Activated CD8-positive, alpha-beta memory T cell treated with anti-CD3 and anti-CD28 coated beads, Interleukin-2, amount 10 ng/mL, durations not matched to agents 7 days and 5 days (primary cell): ENCODE data around the gene TMEM134. TPM values are rescaled to one million over a fixed set of nuclear protein-coding genes. Genes with fewer than 3 reads are reported as not detected.

ENCODE experiments used
- ATAC-seq: fragments of 150-1000 bp; cut with Tn5 transposase; one replicate; pipeline ENCODE4 v1.10.0; 2021; ENCODE audit warnings: moderate library complexity
- CTCF ChIA-PET: fragments of 350-600 bp; sonication (Branson Sonifier 250); formaldehyde crosslinking; loops from one replicate; lab custom pipeline; 2021; ENCODE audit warnings: antibody characterized with exemption; lab: Charles Lee
- DNase-seq: peaks from one replicate; pipeline ENCODE4 v3.0.0-alpha.2; 2020
- H3K27ac Mint-ChIP-seq: one replicate; pipeline ENCODE4 v1.8.0; 2021; ENCODE audit warnings: mild to moderate bottlenecking, mixed read lengths
- H3K27me3 Mint-ChIP-seq: one replicate; pipeline ENCODE4 v1.8.0; 2021; ENCODE audit warnings: mixed read lengths
- H3K36me3 Mint-ChIP-seq: one replicate; pipeline ENCODE4 v1.8.0; 2021; ENCODE audit warnings: mild to moderate bottlenecking, mixed read lengths
- H3K4me1 Mint-ChIP-seq: one replicate; pipeline ENCODE4 v1.8.0; 2021; ENCODE audit warnings: mixed read lengths
- H3K4me3 Mint-ChIP-seq: one replicate; pipeline ENCODE4 v1.8.0; 2021; ENCODE audit warnings: mild to moderate bottlenecking, moderate library complexity, mixed read lengths
- H3K9me3 Mint-ChIP-seq: one replicate; pipeline ENCODE4 v1.8.0; 2022; ENCODE audit warnings: low read depth, mixed read lengths
- microRNA-seq: library from miRNA; unstranded; fragments of <30 nt; microRNA quantifications from one replicate; pipeline ENCODE4 v1.2.0, GENCODE V29; 2022
- total RNA-seq, 2 experiments: library from RNA; stranded (reverse); gene quantifications; one replicate each; pipeline ENCODE4 v1.2.3, GENCODE V29; 2021

Gene TMEM134
- total RNA-seq, 2 experiments from 2014 or later, result 32.8 to 41.9 TPM

- H3K27me3 Mint-ChIP-seq, result peaks cover 7% of the 10 kb centered on the region
- DNase-seq, result no peak
- no peak overlapping the region for H3K4me3 Mint-ChIP-seq
- peaks cover 28% of the 10 kb centered on the region for H3K36me3 Mint-ChIP-seq
- H3K4me1 Mint-ChIP-seq, result peaks cover 70% of the 10 kb centered on the region
- H3K9me3 Mint-ChIP-seq, result no peaks in the 10 kb centered on the region
- CTCF ChIA-PET, result interaction anchor here (0.6 to 3.4 kb wide), 8 partner anchors 8 to 149 kb away, joined by 3 to 12 read pairs (median 4); partner anchors contain the start of genes PPP1CA and PTPRCAP
- H3K27ac Mint-ChIP-seq, result no peak overlapping the region
- no peak for ATAC-seq
Observed at GRCh38 chr11:67411785-67412152, 57.3 kb downstream of the TMEM134 start.

Small RNA genes within 50 kb of the gene (microRNA-seq; reads per million reads assigned to microRNA genes)
- 3.0 reads per million for gene MIR6752

Other genes starting within 250 kb of the TMEM134 start
- 100 to 1,000 TPM; 366 to 402 TPM for gene GRK2, start 202.8 kb downstream of the TMEM134 start, total RNA-seq
- 100 to 1,000 TPM; 148 to 172 TPM for gene ANKRD13D, start 179.9 kb downstream of the TMEM134 start, total RNA-seq
- gene SSH3, start 165.7 kb downstream of the TMEM134 start, total RNA-seq, result 10 to 100 TPM; 10.7 to 26.4 TPM
- 10 to 100 TPM; 36.5 to 49.6 TPM for gene POLD4, start 115.7 kb downstream of the TMEM134 start, total RNA-seq
- 1 to 10 TPM in 1 of 2 experiments, under 1 TPM in 1; 0.76 to 1.9 TPM for gene CLCF1, start 95.7 kb downstream of the TMEM134 start, total RNA-seq
- 10 to 100 TPM; 49.6 to 80.5 TPM for gene RAD9A, start 77.3 kb downstream of the TMEM134 start, total RNA-seq
- 100 to 1,000 TPM; 309 to 360 TPM for gene PPP1CA, start 67.4 kb downstream of the TMEM134 start, total RNA-seq
- 100 to 1,000 TPM; 278 to 312 TPM for gene TBC1D10C, start 65.2 kb downstream of the TMEM134 start, total RNA-seq
- 1 to 10 TPM; 1.3 TPM for gene CARNS1, start 53.6 kb downstream of the TMEM134 start, total RNA-seq
- 10 to 100 TPM; 63.3 to 65.0 TPM for gene RPS6KB2, start 40.8 kb downstream of the TMEM134 start, total RNA-seq
- gene PTPRCAP, start 31.6 kb downstream of the TMEM134 start, total RNA-seq, result 100 to 1,000 TPM; 390 to 424 TPM
- gene CORO1B, start 25.8 kb downstream of the TMEM134 start, total RNA-seq, result 10 to 100 TPM; 61.0 to 62.6 TPM
- gene GPR152, start 16.5 kb downstream of the TMEM134 start, total RNA-seq, result not detected
- gene CABP4, start 13.9 kb downstream of the TMEM134 start, total RNA-seq, result 1 to 10 TPM in 1 of 2 experiments, under 1 TPM in 1; 0.96 to 3.4 TPM
- 100 to 1,000 TPM; 168 to 178 TPM for gene AIP, start 13.8 kb upstream of the TMEM134 start, total RNA-seq
- gene PITPNM1, start 36.1 kb upstream of the TMEM134 start, total RNA-seq, result 100 to 1,000 TPM; 124 to 133 TPM
- 100 to 1,000 TPM in 1 of 2 experiments, 10 to 100 TPM in 1; 95.2 to 104 TPM for gene CDK2AP2, start 38.9 kb upstream of the TMEM134 start, total RNA-seq
- gene CABP2, start 54.2 kb upstream of the TMEM134 start, total RNA-seq, result not detected
- gene GSTP1, start 114.6 kb upstream of the TMEM134 start, total RNA-seq, result 100 to 1,000 TPM; 339 to 406 TPM
- 100 to 1,000 TPM; 239 to 252 TPM for gene NDUFV1, start 137.7 kb upstream of the TMEM134 start, total RNA-seq
- gene NUDT8, start 160.7 kb upstream of the TMEM134 start, total RNA-seq, result 10 to 100 TPM; 15.3 to 16.7 TPM
- not detected for gene TBX10, start 170.5 kb upstream of the TMEM134 start, total RNA-seq
- under 1 TPM; 0.53 to 0.75 TPM for gene ACY3, start 181.5 kb upstream of the TMEM134 start, total RNA-seq
- not detected for gene ALDH3B2, start 205.4 kb upstream of the TMEM134 start, total RNA-seq